GM11168 (cell line): ENCODE measurements around the gene DERL3.
"Not testable (repeated sequence)": the region's sequence is repeated elsewhere in the genome, so short reads cannot be mapped to it uniquely, and the experiment has no call there.

Source experiments
- in situ Hi-C: fragments of 300-500 bp; cut with MboI; formaldehyde crosslinking; loops from one replicate; pipeline ENCODE4 v1.12.0; 2022; ENCODE audit warnings: low sequenced_read_pairs; ENCODE audit not compliant: unreplicated experiment

DERL3 gene

GRCh38 chr22:23838681-23839468 is at the start of gene DERL3:
DERL3 (minus strand) TSS chr22:23839006; CDS start chr22:23838987, 19 bp downstream.
- in situ Hi-C loops: no loop called here

GRCh38 chr22:23884140-23884539 is 45.3 kb upstream of the DERL3 start:
- in situ Hi-C loops: no loop called here

- in situ Hi-C loops: no loop called here
Observed at GRCh38 chr22:23883658-23884057, 44.9 kb upstream of the DERL3 start.

- in situ Hi-C loops: no loop called here
Observed at GRCh38 chr22:23882370-23882769, 43.6 kb upstream of the DERL3 start.

- in situ Hi-C loops: no loop called here
Observed at GRCh38 chr22:23878219-23878618, 39.4 kb upstream of the DERL3 start.

- in situ Hi-C loops: no loop called here
Observed at GRCh38 chr22:23877566-23877965, 38.8 kb upstream of the DERL3 start.

- in situ Hi-C loops: no loop called here
Observed at GRCh38 chr22:23875801-23876200, 37.0 kb upstream of the DERL3 start.

GRCh38 chr22:23874871-23875270 is 36.1 kb upstream of the DERL3 start:
- in situ Hi-C loops: no loop called here

- in situ Hi-C loops: no loop called here
Observed at GRCh38 chr22:23868580-23868979, 29.8 kb upstream of the DERL3 start.

- in situ Hi-C loops: not testable (repeated sequence)
Observed at GRCh38 chr22:23864499-23865154, 25.8 kb upstream of the DERL3 start.

GRCh38 chr22:23862103-23862502 is 23.3 kb upstream of the DERL3 start:
- in situ Hi-C loops: no loop called here

- in situ Hi-C loops: not testable (repeated sequence)
Observed at GRCh38 chr22:23860187-23860586, 21.4 kb upstream of the DERL3 start.

- in situ Hi-C loops: no loop called here
Observed at GRCh38 chr22:23859201-23859600, 20.4 kb upstream of the DERL3 start.

- in situ Hi-C loops: no loop called here
Observed at GRCh38 chr22:23858484-23858815, 19.6 kb upstream of the DERL3 start.

- in situ Hi-C loops: no loop called here
Observed at GRCh38 chr22:23857606-23858483, 19.0 kb upstream of the DERL3 start, which contains the start of gene SLC2A11. SLC2A11 (plus strand) TSS chr22:23857875; CDS start chr22:23858000, 125 bp downstream.

GRCh38 chr22:23856721-23857605 is 18.2 kb upstream of the DERL3 start:
- in situ Hi-C loops: no loop called here

GRCh38 chr22:23850136-23850611 is 11.4 kb upstream of the DERL3 start:
- in situ Hi-C loops: no loop called here

- in situ Hi-C loops: loop anchor here (5.0 kb wide), 1 partner anchor 77 kb away; the partner anchor contains the start of gene MMP11
Observed at GRCh38 chr22:23849009-23850006, 10.5 kb upstream of the DERL3 start.
